Measurements from ENCODE around the gene SNCB.

DNA sequence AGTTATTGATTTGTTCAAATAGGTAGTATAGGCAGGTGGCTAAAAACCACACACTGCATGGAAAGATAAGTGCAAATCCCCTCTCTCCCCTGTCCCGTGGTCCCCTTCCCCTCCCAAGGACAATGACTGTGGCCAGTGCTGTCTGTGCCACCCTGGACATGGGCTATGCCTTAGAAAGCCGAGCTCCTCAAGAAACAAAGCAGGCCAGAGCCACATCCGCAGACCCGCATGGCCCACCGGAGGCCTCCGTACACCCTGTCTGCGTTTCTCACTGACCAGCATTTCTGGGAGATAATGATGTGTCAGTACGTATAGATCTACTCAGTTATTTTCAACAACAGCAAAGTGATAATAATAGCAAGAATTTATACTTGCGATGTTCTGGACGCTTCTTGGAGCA lies 33.2 kb upstream of the SNCB start:
- TF ChIP-seq, protein P1, sequence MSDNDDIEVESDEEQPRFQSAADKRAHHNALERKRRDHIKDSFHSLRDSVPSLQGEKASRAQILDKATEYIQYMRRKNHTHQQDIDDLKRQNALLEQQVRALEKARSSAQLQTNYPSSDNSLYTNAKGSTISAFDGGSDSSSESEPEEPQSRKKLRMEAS (IDR thresholded peaks at IDR 0.05): no peak
- TF ChIP-seq RAD21 (IDR thresholded peaks at IDR 0.05; ENCODE audit: low read depth) (no peak), TAF1 (IDR thresholded peaks at IDR 0.05; ENCODE audit: low read depth) (no peak), ZBTB7A (IDR thresholded peaks at IDR 0.05; ENCODE audit: low read depth) (no peak), NFIC (IDR thresholded peaks at IDR 0.05) (no peak), TCF12 (IDR thresholded peaks at IDR 0.05; ENCODE audit: low read depth) (no peak), EP300 (IDR thresholded peaks at IDR 0.05; ENCODE audit: borderline replicate concordance) (no peak), CREB1 (IDR thresholded peaks at IDR 0.05; ENCODE audit: low read depth) (no peak), FOXM1 (IDR thresholded peaks at IDR 0.05; ENCODE audit: borderline replicate concordance, low read depth) (no peak), CEBPB (IDR thresholded peaks at IDR 0.05) (no peak), EGR1 (IDR thresholded peaks at IDR 0.05) (no peak)
- TF ChIP-seq, protein P2, sequence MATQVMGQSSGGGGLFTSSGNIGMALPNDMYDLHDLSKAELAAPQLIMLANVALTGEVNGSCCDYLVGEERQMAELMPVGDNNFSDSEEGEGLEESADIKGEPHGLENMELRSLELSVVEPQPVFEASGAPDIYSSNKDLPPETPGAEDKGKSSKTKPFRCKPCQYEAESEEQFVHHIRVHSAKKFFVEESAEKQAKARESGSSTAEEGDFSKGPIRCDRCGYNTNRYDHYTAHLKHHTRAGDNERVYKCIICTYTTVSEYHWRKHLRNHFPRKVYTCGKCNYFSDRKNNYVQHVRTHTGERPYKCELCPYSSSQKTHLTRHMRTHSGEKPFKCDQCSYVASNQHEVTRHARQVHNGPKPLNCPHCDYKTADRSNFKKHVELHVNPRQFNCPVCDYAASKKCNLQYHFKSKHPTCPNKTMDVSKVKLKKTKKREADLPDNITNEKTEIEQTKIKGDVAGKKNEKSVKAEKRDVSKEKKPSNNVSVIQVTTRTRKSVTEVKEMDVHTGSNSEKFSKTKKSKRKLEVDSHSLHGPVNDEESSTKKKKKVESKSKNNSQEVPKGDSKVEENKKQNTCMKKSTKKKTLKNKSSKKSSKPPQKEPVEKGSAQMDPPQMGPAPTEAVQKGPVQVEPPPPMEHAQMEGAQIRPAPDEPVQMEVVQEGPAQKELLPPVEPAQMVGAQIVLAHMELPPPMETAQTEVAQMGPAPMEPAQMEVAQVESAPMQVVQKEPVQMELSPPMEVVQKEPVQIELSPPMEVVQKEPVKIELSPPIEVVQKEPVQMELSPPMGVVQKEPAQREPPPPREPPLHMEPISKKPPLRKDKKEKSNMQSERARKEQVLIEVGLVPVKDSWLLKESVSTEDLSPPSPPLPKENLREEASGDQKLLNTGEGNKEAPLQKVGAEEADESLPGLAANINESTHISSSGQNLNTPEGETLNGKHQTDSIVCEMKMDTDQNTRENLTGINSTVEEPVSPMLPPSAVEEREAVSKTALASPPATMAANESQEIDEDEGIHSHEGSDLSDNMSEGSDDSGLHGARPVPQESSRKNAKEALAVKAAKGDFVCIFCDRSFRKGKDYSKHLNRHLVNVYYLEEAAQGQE (IDR thresholded peaks at IDR 0.05; ENCODE audit: low read depth): no peak
- TF ChIP-seq, protein P3, sequence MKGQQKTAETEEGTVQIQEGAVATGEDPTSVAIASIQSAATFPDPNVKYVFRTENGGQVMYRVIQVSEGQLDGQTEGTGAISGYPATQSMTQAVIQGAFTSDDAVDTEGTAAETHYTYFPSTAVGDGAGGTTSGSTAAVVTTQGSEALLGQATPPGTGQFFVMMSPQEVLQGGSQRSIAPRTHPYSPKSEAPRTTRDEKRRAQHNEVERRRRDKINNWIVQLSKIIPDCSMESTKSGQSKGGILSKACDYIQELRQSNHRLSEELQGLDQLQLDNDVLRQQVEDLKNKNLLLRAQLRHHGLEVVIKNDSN (IDR thresholded peaks at IDR 0.05): no peak
